ENCODE results near the gene KCTD18. TPM values are rescaled to one million over a fixed set of nuclear protein-coding genes. Genes with fewer than 3 reads are reported as not detected.

KCTD18 gene
- polyA plus RNA-seq, 1 of the 3 experiments (the other 2 are of a cell fraction) = 8.0 TPM

- Histone ChIP-seq H3F3A (replicated peaks; ENCODE audit: insufficient read depth) (no peaks in the 10 kb centered on the region), H4K20me1 (ENCODE audit: insufficient read depth) (no peaks in the 10 kb centered on the region), H3K79me2 (ENCODE audit: insufficient read depth) (peaks cover 10% of the 10 kb centered on the region; the same call in 1 of the 2 replicates), H3K4me1 (ENCODE audit: control insufficient read depth in 1 of 2, insufficient read depth in 2 of 2, low read depth in 1 of 2, low read length in 1 of 2) (peaks cover 5 to 11% of the 10 kb centered on the region in 2 experiments; a peak in 2 of 4 replicates), H2AFZ (ENCODE audit: low read depth) (no peak overlapping the region), H3K9ac (no peak overlapping the region), H3K4me2 (no peak overlapping the region), H3K27ac (ENCODE audit: low read depth in 2 of 2, low read length in 1 of 2) (no peak overlapping the region), H3K36me3 (replicated peaks in 1 of 2; ENCODE audit: control insufficient read depth in 1 of 2, insufficient read depth in 2 of 2, low read length in 1 of 2) (peaks cover 11 to 19% of the 10 kb centered on the region in 2 experiments), H3K9me2 (no peaks in the 10 kb centered on the region), H3K9me3 (no peaks in the 10 kb centered on the region), H3K4me3 (ENCODE audit: low read depth in 2 of 2, low read length in 1 of 2) (no peak overlapping the region), H3K27me3 (ENCODE audit: insufficient read depth) (no peaks in the 10 kb centered on the region)
- ChIA-PET POLR2A (no interaction called here), CTCF (interaction anchor here (1.0 to 1.2 kb wide), 3 partner anchors 21 to 533 kb away, joined by 3 to 5 read pairs (median 4); no protein-coding TSS in a partner anchor)
- TF ChIP-seq MAX (IDR thresholded peaks at IDR 0.05; ENCODE audit: low read depth) (no peak), NFIC (IDR thresholded peaks at IDR 0.05; ENCODE audit: borderline replicate concordance) (no peak), FOXJ3 (CRISPR knock-in tag; IDR thresholded peaks at IDR 0.05) (no peak), GATA2 (CRISPR knock-in tag; IDR thresholded peaks at IDR 0.05) (no peak), SMC3 (IDR thresholded peaks at IDR 0.05; ENCODE audit: low read depth, low read length) (no peak), MXI1 (IDR thresholded peaks at IDR 0.05; ENCODE audit: low read depth, low read length) (no peak)
- DNase-seq = no peak
- 75% methylated on average over 2 of the region's 2 CpGs for WGBS (ENCODE audit: low lambda C conversion rate)
Observed at GRCh38 chr2:200507179-200507578, 2.7 kb downstream of the KCTD18 start.

GRCh38 chr2:200506679-200507078 is 3.2 kb downstream of the KCTD18 start:
- TF ChIP-seq EZH2phosphoT487 (IDR thresholded peaks at IDR 0.05; ENCODE audit: borderline replicate concordance, low read depth) (no peak), TEAD4 (IDR thresholded peaks at IDR 0.05; ENCODE audit: borderline replicate concordance, insufficient read depth) (no peak)
- H3F3A ChIP-seq (replicated peaks; ENCODE audit: insufficient read depth) = no peaks in the 10 kb centered on the region
- no peak overlapping the region for H3K4me3 ChIP-seq (ENCODE audit: low read depth in 2 of 2, low read length in 1 of 2)
- H3K4me2 ChIP-seq = no peak overlapping the region
- ChIA-PET POLR2A (no interaction called here), CTCF (interaction anchor here (1.1 kb wide), 1 partner anchor 26 kb away, joined by 3 read pairs; no protein-coding TSS in a partner anchor)
- no peaks in the 10 kb centered on the region for H3K9me3 ChIP-seq
- no peak for DNase-seq
- H3K27me3 ChIP-seq (ENCODE audit: insufficient read depth) = no peaks in the 10 kb centered on the region
- no peak overlapping the region for H3K27ac ChIP-seq (ENCODE audit: low read depth in 2 of 2, low read length in 1 of 2)
- no peak overlapping the region for H3K9ac ChIP-seq
- peaks cover 11 to 19% of the 10 kb centered on the region in 2 experiments for H3K36me3 ChIP-seq (replicated peaks in 1 of 2; ENCODE audit: control insufficient read depth in 1 of 2, insufficient read depth in 2 of 2, low read length in 1 of 2)
- peaks cover 10% of the 10 kb centered on the region; the same call in 1 of the 2 replicates for H3K79me2 ChIP-seq (ENCODE audit: insufficient read depth)
- H3K4me1 ChIP-seq (ENCODE audit: control insufficient read depth in 1 of 2, insufficient read depth in 2 of 2, low read depth in 1 of 2, low read length in 1 of 2) = peaks cover 5 to 11% of the 10 kb centered on the region in 2 experiments; a peak in 2 of 4 replicates
- H2AFZ ChIP-seq (ENCODE audit: low read depth) = no peak overlapping the region
- no peaks in the 10 kb centered on the region for H3K9me2 ChIP-seq
- no peaks in the 10 kb centered on the region for H4K20me1 ChIP-seq (ENCODE audit: insufficient read depth)
- WGBS (ENCODE audit: low lambda C conversion rate) = 83% methylated on average over 9 of the region's 9 CpGs

GRCh38 chr2:200502196-200502595 is 7.7 kb downstream of the KCTD18 start:
- no peaks in the 10 kb centered on the region for H3F3A ChIP-seq (replicated peaks; ENCODE audit: insufficient read depth)
- no peaks in the 10 kb centered on the region for H3K79me2 ChIP-seq (ENCODE audit: insufficient read depth)
- no peaks in the 10 kb centered on the region for H3K9me2 ChIP-seq
- ChIA-PET POLR2A (no interaction called here), CTCF (interaction anchor here (1.1 kb wide), 1 partner anchor 15 kb away, joined by 3 read pairs; no protein-coding TSS in a partner anchor)
- no peak overlapping the region for H3K4me2 ChIP-seq
- H3K9ac ChIP-seq = no peak overlapping the region
- H3K4me3 ChIP-seq (ENCODE audit: low read depth in 2 of 2, low read length in 1 of 2) = no peak overlapping the region
- no peaks in the 10 kb centered on the region for H3K9me3 ChIP-seq
- H3K36me3 ChIP-seq (replicated peaks in 1 of 2; ENCODE audit: control insufficient read depth in 1 of 2, insufficient read depth in 2 of 2, low read length in 1 of 2) = peaks cover 28 to 31% of the 10 kb centered on the region in 2 experiments
- WGBS (ENCODE audit: low lambda C conversion rate) = 96% methylated on average over 5 of the region's 5 CpGs
- no peaks in the 10 kb centered on the region for H3K27me3 ChIP-seq (ENCODE audit: insufficient read depth)
- no peak overlapping the region for H3K27ac ChIP-seq (ENCODE audit: low read depth in 2 of 2, low read length in 1 of 2)
- H4K20me1 ChIP-seq (ENCODE audit: insufficient read depth) = no peaks in the 10 kb centered on the region
- DNase-seq = no peak
- H2AFZ ChIP-seq (ENCODE audit: low read depth) = no peak overlapping the region
- H3K4me1 ChIP-seq (ENCODE audit: control insufficient read depth in 1 of 2, insufficient read depth in 2 of 2, low read depth in 1 of 2, low read length in 1 of 2) = no peaks in the 10 kb centered on the region
- TF ChIP-seq NFIC (IDR thresholded peaks at IDR 0.05; ENCODE audit: borderline replicate concordance) (no peak), MEF2A (IDR thresholded peaks at IDR 0.05; ENCODE audit: borderline replicate concordance, low read depth) (no peak), NRF1 (IDR thresholded peaks at IDR 0.05; ENCODE audit: low read depth, low read length) (no peak), MXI1 (IDR thresholded peaks at IDR 0.05; ENCODE audit: low read depth, low read length) (no peak), FOXM1 (IDR thresholded peaks at IDR 0.05; ENCODE audit: low read depth) (no peak), TEAD4 (IDR thresholded peaks at IDR 0.05; ENCODE audit: borderline replicate concordance, insufficient read depth) (no peak), FOSL2 (IDR thresholded peaks at IDR 0.05; ENCODE audit: borderline replicate concordance, low read depth) (no peak), SMC3 (IDR thresholded peaks at IDR 0.05; ENCODE audit: low read depth, low read length) (no peak), EP300 (IDR thresholded peaks at IDR 0.05; ENCODE audit: borderline replicate concordance in 1 of 2, low read depth in 1 of 2, low read length in 1 of 2) (no peak), CTCF (IDR thresholded peaks at IDR 0.05) (no peak), RCOR1 (IDR thresholded peaks at IDR 0.05; ENCODE audit: low read length) (no peak), GATA2 (CRISPR knock-in tag; IDR thresholded peaks at IDR 0.05) (no peak), CHD2 (IDR thresholded peaks at IDR 0.05; ENCODE audit: low read length, partially characterized antibody) (no peak), RFX5 (IDR thresholded peaks at IDR 0.05; ENCODE audit: low read length) (no peak), POLR2AphosphoS5 (IDR thresholded peaks at IDR 0.05; ENCODE audit: low read depth, low read length) (no peak), RXRA (IDR thresholded peaks at IDR 0.05; ENCODE audit: borderline replicate concordance, low read depth) (no peak), GABPA (IDR thresholded peaks at IDR 0.05; ENCODE audit: low read depth) (no peak), TAF1 (IDR thresholded peaks at IDR 0.05; ENCODE audit: borderline replicate concordance, low read depth, low read length) (no peak)

Measured in SK-N-SH (cell line).